ENCODE data around the gene CUBN.
"Not testable (repeated sequence)": the region's sequence is repeated elsewhere in the genome, so short reads cannot be mapped to it uniquely, and the experiment has no call there.

GRCh38 chr10:17012731-17013130 is 116.9 kb downstream of the CUBN start:
- TF ChIP-seq ZFHX2 (tag by site-specific recombination; conservative IDR thresholded peaks at IDR 0.05); CTCF (tag by site-specific recombination; IDR thresholded peaks at IDR 0.05); BCL11A (tag by site-specific recombination; IDR thresholded peaks at IDR 0.05; ENCODE audit: low read depth): not testable (repeated sequence)
